IPS-NIHi11 (cell line): ENCODE data around the gene INPP5K.
"Not testable (repeated sequence)": the region's sequence is repeated elsewhere in the genome, so short reads cannot be mapped to it uniquely, and the experiment has no call there.

Source experiments
- DNase-seq: peaks from one replicate; pipeline ENCODE4 v3.0.0; 2012; ENCODE audit warnings: mixed read lengths, low spot score

The INPP5K gene

DNA sequence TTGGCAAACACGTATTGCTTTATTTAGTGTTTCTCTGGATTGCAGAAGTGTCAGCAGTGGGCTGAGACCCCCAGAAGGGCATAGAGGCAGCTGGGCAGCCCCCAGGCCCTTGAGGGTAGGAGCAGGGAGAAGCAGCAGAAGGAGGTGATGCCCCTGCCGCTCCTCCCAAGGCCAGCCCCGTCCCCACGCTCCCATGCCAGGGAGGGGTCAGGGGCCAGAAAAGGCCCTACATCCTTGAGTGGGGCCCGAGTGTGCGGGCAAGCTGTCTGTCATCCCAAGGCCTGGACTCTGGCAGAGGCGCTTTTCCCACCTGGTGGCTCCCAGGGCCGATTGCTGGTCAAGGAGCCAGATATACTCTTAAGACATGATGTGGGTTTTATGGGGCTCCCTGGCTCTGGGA lies 52.2 kb downstream of the INPP5K start:
- no peak for DNase-seq

- DNase-seq = no peak
Observed at GRCh38 chr17:1462164-1463112, 54.0 kb downstream of the INPP5K start.

- DNase-seq = no peak
Observed at GRCh38 chr17:1461198-1461944, 55.0 kb downstream of the INPP5K start.

GRCh38 chr17:1460233-1460632 lies 56.2 kb downstream of the INPP5K start:
- no peak for DNase-seq

GRCh38 chr17:1455797-1456599 lies 60.4 kb downstream of the INPP5K start, which contains the start of gene CRK:
TSS of gene CRK (minus strand) at chr17:1456232. CDS start at chr17:1456117, 115 bp downstream.
- peak; percentile 100 for DNase-seq

- DNase-seq = peak; percentile 74
Observed at GRCh38 chr17:1455291-1455796, 61.1 kb downstream of the INPP5K start.

- DNase-seq = no peak
Observed at GRCh38 chr17:1454541-1454940, 61.9 kb downstream of the INPP5K start.

DNA sequence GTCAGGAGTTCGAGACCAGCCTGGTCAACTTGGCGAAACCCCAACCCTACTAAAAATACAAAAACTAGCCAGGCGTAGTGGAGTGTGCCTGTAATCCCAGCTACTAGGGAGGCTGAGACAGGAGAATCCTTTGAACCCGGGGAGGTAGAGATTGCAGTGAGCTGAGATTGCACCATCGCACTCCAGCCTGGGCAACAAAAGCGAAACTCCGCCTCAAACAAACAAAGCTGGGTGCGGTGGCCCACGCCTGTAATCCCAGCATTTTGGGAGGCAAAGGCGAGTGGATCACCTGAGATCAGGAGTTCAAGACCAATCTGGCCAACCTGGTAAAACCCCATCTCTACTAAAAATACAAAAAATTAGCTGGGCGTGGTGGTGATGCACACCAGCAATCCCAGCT lies 62.7 kb downstream of the INPP5K start:
- DNase-seq = not testable (repeated sequence)

- DNase-seq = no peak
Observed at GRCh38 chr17:1452836-1453235, 63.6 kb downstream of the INPP5K start.

GRCh38 chr17:1450261-1450660 lies 66.2 kb downstream of the INPP5K start:
- DNase-seq = not testable (repeated sequence)

GRCh38 chr17:1449412-1449967 lies 66.9 kb downstream of the INPP5K start:
- no peak for DNase-seq

GRCh38 chr17:1447052-1447451 lies 69.4 kb downstream of the INPP5K start:
- DNase-seq = no peak

DNA sequence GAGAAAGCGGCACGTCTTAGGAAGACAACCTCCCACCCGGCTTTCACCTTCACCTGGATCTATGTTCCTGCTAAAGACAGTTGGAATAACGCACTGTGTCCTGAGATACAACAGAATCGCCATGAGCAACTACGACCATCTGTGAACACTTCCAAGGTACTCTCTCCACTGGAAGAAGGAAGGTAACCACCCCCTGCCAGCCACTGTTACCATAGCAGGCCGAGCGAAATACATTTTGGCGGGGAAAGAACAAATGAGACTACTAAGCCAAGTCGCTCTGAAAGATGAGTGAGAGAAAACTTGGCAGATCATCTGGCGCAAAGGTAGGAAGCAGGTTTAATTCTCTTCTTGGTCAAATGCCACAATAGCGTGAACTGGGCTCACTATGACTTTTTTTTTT lies 70.2 kb downstream of the INPP5K start:
- no peak for DNase-seq

GRCh38 chr17:1445695-1446094 lies 70.7 kb downstream of the INPP5K start:
- DNase-seq = not testable (repeated sequence)
